HEK293 (cell line): Measurements from ENCODE around the gene ZMYM5.

ENCODE experiments used
- CTCF ChIA-PET: fragments of 350-600 bp; formaldehyde crosslinking; extraction: SDS; loops from one replicate; lab custom pipeline; 2021; ENCODE audit warnings: antibody characterized with exemption; lab: Yijun Ruan, JAX
- POLR2A ChIA-PET: fragments of 300-600 bp; formaldehyde crosslinking; extraction: SDS; loops from one replicate; lab custom pipeline; 2020; ENCODE audit warnings: antibody characterized with exemption, inconsistent platforms; lab: Yijun Ruan, JAX
- H3K27ac ChIP-seq: fragments of 200-500 bp; sonication (Bioruptor generic); 2 replicates; pipeline ENCODE4 v1.5.1; 2014; ENCODE audit warnings: low read depth, low read length, control low read depth, inconsistent platforms; ENCODE audit errors: extremely low read depth
- H3K36me3 ChIP-seq, 2 experiments: fragments of 200-500 bp in 1 of 2; sonication (Bioruptor generic) in 1 of 2; 1 replicate in 1 of 2; 2 replicates in 1 of 2; pipeline ENCODE4 v1.5.1; 2014 to 2017; ENCODE audit warnings: inconsistent platforms in 2 of 2, low read length in 2 of 2; ENCODE audit not compliant: control insufficient read depth in 2 of 2, insufficient read depth in 1 of 2
- H3K4me1 ChIP-seq: fragments of 200-500 bp; sonication (Bioruptor generic); 2 replicates; pipeline ENCODE4 v1.5.1; 2014; ENCODE audit warnings: mild to moderate bottlenecking, low read length, inconsistent platforms; ENCODE audit not compliant: control insufficient read depth, insufficient read depth
- H3K4me3 ChIP-seq: 2 replicates; pipeline ENCODE4 v1.5.1; 2011; ENCODE audit warnings: low read depth, mild to moderate bottlenecking, control low read depth, low read length, moderate library complexity
- H3K9me3 ChIP-seq: fragments of 200-500 bp; sonication (Bioruptor generic); 2 replicates; pipeline ENCODE4 v1.5.1; 2014; ENCODE audit warnings: low read depth, low read length, inconsistent platforms; ENCODE audit not compliant: control insufficient read depth, insufficient read depth
- GLIS1 ChIP-seq: fragments of 450-650 bp; formaldehyde crosslinking; IDR thresholded peaks from 2 replicates; pipeline ENCODE4 v1.5.1; 2016; ENCODE audit warnings: missing biosample characterization, missing genetic modification characterization
- HOXD13 ChIP-seq: sonication (generic); formaldehyde crosslinking; IDR thresholded peaks from 2 replicates; pipeline ENCODE4 v1.8.0; 2022; ENCODE audit warnings: missing genetic modification reagents, borderline replicate concordance
- SP7 ChIP-seq: fragments of 450-650 bp; formaldehyde crosslinking; IDR thresholded peaks from 2 replicates; pipeline ENCODE4 v1.5.1; 2016; ENCODE audit warnings: missing biosample characterization, missing genetic modification characterization
- WT1 ChIP-seq: fragments of 450-650 bp; formaldehyde crosslinking; IDR thresholded peaks from 2 replicates; pipeline ENCODE4 v1.5.1; 2016; ENCODE audit warnings: missing biosample characterization, missing genetic modification characterization
- ZBTB21 ChIP-seq: fragments of 450-650 bp; formaldehyde crosslinking; IDR thresholded peaks from 2 replicates; pipeline ENCODE4 v1.5.1; 2017; ENCODE audit warnings: missing biosample characterization, missing genetic modification characterization
- ZBTB8A ChIP-seq: fragments of 450-650 bp; formaldehyde crosslinking; IDR thresholded peaks from 2 replicates; pipeline ENCODE4 v1.5.1; 2016; ENCODE audit warnings: missing biosample characterization, missing genetic modification characterization
- ZNF114 ChIP-seq: fragments of 450-650 bp; formaldehyde crosslinking; IDR thresholded peaks from 2 replicates; pipeline ENCODE4 v1.5.0; 2017; ENCODE audit warnings: missing biosample characterization, missing genetic modification characterization
- ZNF138 ChIP-seq: fragments of 450-650 bp; formaldehyde crosslinking; IDR thresholded peaks from 2 replicates; pipeline ENCODE4 v1.5.1; 2016; ENCODE audit warnings: missing biosample characterization, missing genetic modification characterization, borderline replicate concordance
- ZNF155 ChIP-seq: fragments of 450-650 bp; formaldehyde crosslinking; IDR thresholded peaks from 2 replicates; pipeline ENCODE4 v1.5.1; 2016; ENCODE audit warnings: missing biosample characterization, missing genetic modification characterization
- ZNF394 ChIP-seq: fragments of 450-650 bp; formaldehyde crosslinking; IDR thresholded peaks from 2 replicates; pipeline ENCODE4 v1.5.1; 2016; ENCODE audit warnings: missing biosample characterization, missing genetic modification characterization, mild to moderate bottlenecking, moderate library complexity, borderline replicate concordance
- ZNF501 ChIP-seq: fragments of 450-650 bp; formaldehyde crosslinking; IDR thresholded peaks from 2 replicates; pipeline ENCODE4 v1.5.1; 2016; ENCODE audit warnings: missing biosample characterization, missing genetic modification characterization
- ZNF548 ChIP-seq: fragments of 450-650 bp; formaldehyde crosslinking; IDR thresholded peaks from 2 replicates; pipeline ENCODE4 v1.5.1; 2016; ENCODE audit warnings: missing biosample characterization, missing genetic modification characterization
- ZNF560 ChIP-seq: fragments of 450-650 bp; formaldehyde crosslinking; IDR thresholded peaks from 2 replicates; pipeline ENCODE4 v1.5.1; 2017; ENCODE audit warnings: missing biosample characterization, missing genetic modification characterization, borderline replicate concordance
- ZNF585B ChIP-seq: fragments of 450-650 bp; formaldehyde crosslinking; IDR thresholded peaks from 2 replicates; pipeline ENCODE4 v1.5.1; 2016; ENCODE audit warnings: missing biosample characterization, missing genetic modification characterization
- ZNF792 ChIP-seq: fragments of 450-650 bp; formaldehyde crosslinking; IDR thresholded peaks from 2 replicates; pipeline ENCODE4 v1.5.1; 2016; ENCODE audit warnings: missing biosample characterization, missing genetic modification characterization
- ZNF837 ChIP-seq: fragments of 450-650 bp; formaldehyde crosslinking; IDR thresholded peaks from 2 replicates; pipeline ENCODE4 v1.5.1; 2016; ENCODE audit warnings: missing biosample characterization, missing genetic modification characterization
- TF ChIP-seq, protein P1 (sequence below): fragments of 450-650 bp; formaldehyde crosslinking; IDR thresholded peaks from 2 replicates; pipeline ENCODE4 v1.5.1; 2016; ENCODE audit warnings: missing biosample characterization, missing genetic modification characterization
- TF ChIP-seq, protein P2 (sequence below): fragments of 450-650 bp; formaldehyde crosslinking; IDR thresholded peaks from 2 replicates; pipeline ENCODE4 v1.5.1; 2016; ENCODE audit warnings: missing biosample characterization, missing genetic modification characterization
- TF ChIP-seq, protein P3 (sequence below): fragments of 450-650 bp; formaldehyde crosslinking; IDR thresholded peaks from 2 replicates; pipeline ENCODE4 v1.5.1; 2016; ENCODE audit warnings: missing biosample characterization, missing genetic modification characterization
- TF ChIP-seq, protein P4 (sequence below): fragments of 450-650 bp; formaldehyde crosslinking; IDR thresholded peaks from 2 replicates; pipeline ENCODE4 v1.5.1; 2016; ENCODE audit warnings: missing biosample characterization, missing genetic modification characterization

The ZMYM5 gene

DNA sequence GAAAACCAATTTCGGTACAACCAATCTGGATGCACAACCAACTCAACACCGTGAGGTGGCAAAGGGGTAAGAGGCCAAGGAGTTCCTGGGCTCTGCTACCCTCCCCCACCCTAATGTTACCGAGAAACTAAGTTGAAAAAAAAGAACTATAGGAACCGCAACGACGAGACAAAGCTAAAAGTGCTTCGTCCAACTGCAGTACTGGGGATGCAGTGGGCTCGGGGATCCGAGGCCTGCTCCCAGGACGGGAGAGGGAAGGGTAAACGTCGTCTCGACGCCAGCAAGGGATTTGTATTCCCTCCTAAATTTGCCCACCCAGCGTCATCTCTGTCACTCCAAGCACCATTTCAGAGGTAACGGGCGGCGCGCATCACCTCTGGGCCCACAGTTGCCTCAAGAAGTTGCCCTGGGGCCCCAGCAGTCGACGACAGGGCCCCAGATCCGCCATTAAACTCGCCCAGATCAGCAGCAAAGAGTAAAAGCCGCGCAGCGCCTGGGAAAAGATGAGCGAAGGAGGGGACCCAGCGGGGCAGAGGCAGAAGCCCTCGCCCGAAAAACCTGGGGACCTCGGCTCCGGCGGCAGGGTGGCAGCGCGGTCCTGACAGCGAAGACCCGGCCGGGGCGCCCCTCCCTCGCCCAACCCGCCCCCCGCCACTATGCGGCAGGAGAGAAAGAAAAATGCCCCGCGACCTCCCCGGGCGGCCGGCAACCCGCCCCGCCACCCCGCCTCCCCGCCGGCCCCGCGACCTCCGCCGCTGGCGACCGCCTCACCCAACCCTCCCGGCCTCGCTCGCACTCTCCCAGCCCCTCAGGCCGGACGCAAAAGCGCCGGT lies 752 bp downstream of the ZMYM5 start (continued):
- TF ChIP-seq SP7 (tag by site-specific recombination) (0 out of 2 replicates have a peak, but pooled peaks have one; percentile 10), ZBTB8A (tag by site-specific recombination) (peak; percentile 56), ZNF501 (tag by site-specific recombination) (no peak)

DNA sequence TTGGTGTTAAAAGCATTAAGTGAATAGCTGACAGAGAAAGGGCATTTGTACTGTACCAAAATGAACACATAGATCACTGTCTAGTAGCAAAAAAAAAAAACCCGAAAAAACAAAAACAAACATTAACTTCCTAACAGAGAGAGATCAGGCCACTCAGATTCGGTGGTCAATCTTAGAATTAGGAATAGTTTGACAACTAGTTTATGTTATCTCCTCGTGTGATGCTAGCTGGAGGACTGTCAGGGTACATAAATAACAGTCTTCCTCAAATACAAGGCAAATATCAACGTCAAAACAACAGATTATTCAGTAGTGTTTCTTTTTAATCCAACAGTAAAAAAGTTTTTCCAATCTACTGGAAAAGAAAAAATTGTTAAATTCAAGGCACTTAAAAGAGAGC lies 1.7 kb downstream of the ZMYM5 start:
- ChIA-PET POLR2A (interaction anchor here (1.6 kb wide), 1 partner anchor 98 kb away, joined by 4 read pairs; no protein-coding TSS in a partner anchor), CTCF (interaction anchor here (0.6 to 1.4 kb wide), 3 partner anchors 41 to 107 kb away, joined by 3 to 7 read pairs (median 3); no protein-coding TSS in a partner anchor)
- Histone ChIP-seq H3K36me3 (peaks cover 14 to 35% of the 10 kb centered on the region in 2 experiments; a peak in 2 of 3 replicates), H3K9me3 (no peaks in the 10 kb centered on the region), H3K27ac (0 out of 2 replicates have a peak overlapping the region, but pooled peaks have one; percentile 89), H3K4me3 (peak overlapping the region; percentile 61), H3K4me1 (0 out of 2 replicates have a peak, but pooled peaks cover 3% of the 10 kb centered on the region)
- TF ChIP-seq ZNF560 (tag by site-specific recombination) = no peak
- no peak for TF ChIP-seq HOXD13 (CRISPR knock-in tag)
- TF ChIP-seq ZNF792 (tag by site-specific recombination) = no peak
- TF ChIP-seq, protein P1, sequence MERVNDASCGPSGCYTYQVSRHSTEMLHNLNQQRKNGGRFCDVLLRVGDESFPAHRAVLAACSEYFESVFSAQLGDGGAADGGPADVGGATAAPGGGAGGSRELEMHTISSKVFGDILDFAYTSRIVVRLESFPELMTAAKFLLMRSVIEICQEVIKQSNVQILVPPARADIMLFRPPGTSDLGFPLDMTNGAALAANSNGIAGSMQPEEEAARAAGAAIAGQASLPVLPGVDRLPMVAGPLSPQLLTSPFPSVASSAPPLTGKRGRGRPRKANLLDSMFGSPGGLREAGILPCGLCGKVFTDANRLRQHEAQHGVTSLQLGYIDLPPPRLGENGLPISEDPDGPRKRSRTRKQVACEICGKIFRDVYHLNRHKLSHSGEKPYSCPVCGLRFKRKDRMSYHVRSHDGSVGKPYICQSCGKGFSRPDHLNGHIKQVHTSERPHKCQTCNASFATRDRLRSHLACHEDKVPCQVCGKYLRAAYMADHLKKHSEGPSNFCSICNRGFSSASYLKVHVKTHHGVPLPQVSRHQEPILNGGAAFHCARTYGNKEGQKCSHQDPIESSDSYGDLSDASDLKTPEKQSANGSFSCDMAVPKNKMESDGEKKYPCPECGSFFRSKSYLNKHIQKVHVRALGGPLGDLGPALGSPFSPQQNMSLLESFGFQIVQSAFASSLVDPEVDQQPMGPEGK = no peak
- no peak for TF ChIP-seq ZNF585B (tag by site-specific recombination)

DNA sequence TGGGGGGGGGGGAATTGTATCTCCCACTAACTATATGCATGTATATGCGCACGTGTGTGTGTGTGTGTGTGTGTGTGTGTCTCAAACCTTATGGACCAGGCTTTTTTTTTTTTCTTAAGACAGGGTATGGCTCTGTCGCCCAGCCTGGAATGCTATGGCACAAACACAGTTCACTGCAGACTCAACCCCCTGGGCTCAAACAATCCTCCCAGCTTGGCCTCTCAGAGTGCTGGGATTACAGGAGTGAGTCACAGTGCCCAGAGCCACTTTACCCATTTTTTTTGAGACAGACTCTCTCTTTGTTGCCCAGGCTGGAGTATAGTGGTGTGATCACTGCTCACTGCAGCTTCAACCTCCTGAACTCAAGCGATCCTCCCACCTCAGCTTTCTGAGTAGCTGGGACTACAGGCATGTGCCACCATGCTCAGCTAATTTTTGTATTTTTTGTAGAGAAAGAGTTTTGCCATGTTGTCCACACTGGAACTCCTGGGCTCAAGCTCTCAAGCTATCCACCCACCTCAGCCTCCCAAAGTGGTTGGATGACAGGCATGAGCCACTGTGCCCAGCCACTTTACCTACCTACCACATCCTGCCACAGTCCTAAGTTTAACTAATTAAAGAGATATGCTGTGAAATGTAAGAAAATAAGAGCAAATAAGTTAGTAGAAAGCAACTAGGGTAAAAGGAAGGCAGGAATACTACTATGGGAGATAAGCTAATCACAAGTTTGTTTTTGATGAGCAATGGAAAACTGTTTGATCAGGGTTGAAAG lies 2.4 kb downstream of the ZMYM5 start:
- Histone ChIP-seq H3K36me3 (peaks cover 14 to 40% of the 10 kb centered on the region in 2 experiments; a peak in 2 of 3 replicates), H3K27ac (no peak overlapping the region), H3K4me1 (0 out of 2 replicates have a peak, but pooled peaks cover 3% of the 10 kb centered on the region), H3K9me3 (no peaks in the 10 kb centered on the region), H3K4me3 (no peak overlapping the region; the same call in 1 of the 2 replicates)
- CTCF ChIA-PET = interaction anchor here (0.6 to 1.4 kb wide), 4 partner anchors 8 to 107 kb away, joined by 3 to 11 read pairs (median 5); no protein-coding TSS in a partner anchor
- POLR2A ChIA-PET = interaction anchor here (0.6 to 1.6 kb wide), 2 partner anchors 18 to 99 kb away, joined by 4 to 6 read pairs; no protein-coding TSS in a partner anchor
- TF ChIP-seq ZNF114 (tag by site-specific recombination) (no peak), ZBTB21 (no peak), ZNF548 (no peak), GLIS1 (tag by site-specific recombination) (peak; percentile 51; the same call in 1 of the 2 replicates), ZNF837 (tag by site-specific recombination) (no peak), WT1 (tag by site-specific recombination) (no peak), ZNF394 (tag by site-specific recombination) (peak; percentile 28; the same call in 1 of the 2 replicates), ZNF138 (tag by site-specific recombination) (no peak), ZNF155 (tag by site-specific recombination) (no peak)
- TF ChIP-seq, protein P2, sequence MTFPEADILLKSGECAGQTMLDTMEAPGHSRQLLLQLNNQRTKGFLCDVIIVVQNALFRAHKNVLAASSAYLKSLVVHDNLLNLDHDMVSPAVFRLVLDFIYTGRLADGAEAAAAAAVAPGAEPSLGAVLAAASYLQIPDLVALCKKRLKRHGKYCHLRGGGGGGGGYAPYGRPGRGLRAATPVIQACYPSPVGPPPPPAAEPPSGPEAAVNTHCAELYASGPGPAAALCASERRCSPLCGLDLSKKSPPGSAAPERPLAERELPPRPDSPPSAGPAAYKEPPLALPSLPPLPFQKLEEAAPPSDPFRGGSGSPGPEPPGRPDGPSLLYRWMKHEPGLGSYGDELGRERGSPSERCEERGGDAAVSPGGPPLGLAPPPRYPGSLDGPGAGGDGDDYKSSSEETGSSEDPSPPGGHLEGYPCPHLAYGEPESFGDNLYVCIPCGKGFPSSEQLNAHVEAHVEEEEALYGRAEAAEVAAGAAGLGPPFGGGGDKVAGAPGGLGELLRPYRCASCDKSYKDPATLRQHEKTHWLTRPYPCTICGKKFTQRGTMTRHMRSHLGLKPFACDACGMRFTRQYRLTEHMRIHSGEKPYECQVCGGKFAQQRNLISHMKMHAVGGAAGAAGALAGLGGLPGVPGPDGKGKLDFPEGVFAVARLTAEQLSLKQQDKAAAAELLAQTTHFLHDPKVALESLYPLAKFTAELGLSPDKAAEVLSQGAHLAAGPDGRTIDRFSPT (tag by site-specific recombination) = no peak
- TF ChIP-seq, protein P3, sequence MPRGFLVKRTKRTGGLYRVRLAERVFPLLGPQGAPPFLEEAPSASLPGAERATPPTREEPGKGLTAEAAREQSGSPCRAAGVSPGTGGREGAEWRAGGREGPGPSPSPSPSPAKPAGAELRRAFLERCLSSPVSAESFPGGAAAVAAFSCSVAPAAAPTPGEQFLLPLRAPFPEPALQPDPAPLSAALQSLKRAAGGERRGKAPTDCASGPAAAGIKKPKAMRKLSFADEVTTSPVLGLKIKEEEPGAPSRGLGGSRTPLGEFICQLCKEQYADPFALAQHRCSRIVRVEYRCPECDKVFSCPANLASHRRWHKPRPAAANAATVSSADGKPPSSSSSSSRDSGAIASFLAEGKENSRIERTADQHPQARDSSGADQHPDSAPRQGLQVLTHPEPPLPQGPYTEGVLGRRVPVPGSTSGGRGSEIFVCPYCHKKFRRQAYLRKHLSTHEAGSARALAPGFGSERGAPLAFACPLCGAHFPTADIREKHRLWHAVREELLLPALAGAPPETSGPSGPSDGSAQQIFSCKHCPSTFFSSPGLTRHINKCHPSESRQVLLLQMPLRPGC (tag by site-specific recombination) = no peak
- TF ChIP-seq, protein P4, sequence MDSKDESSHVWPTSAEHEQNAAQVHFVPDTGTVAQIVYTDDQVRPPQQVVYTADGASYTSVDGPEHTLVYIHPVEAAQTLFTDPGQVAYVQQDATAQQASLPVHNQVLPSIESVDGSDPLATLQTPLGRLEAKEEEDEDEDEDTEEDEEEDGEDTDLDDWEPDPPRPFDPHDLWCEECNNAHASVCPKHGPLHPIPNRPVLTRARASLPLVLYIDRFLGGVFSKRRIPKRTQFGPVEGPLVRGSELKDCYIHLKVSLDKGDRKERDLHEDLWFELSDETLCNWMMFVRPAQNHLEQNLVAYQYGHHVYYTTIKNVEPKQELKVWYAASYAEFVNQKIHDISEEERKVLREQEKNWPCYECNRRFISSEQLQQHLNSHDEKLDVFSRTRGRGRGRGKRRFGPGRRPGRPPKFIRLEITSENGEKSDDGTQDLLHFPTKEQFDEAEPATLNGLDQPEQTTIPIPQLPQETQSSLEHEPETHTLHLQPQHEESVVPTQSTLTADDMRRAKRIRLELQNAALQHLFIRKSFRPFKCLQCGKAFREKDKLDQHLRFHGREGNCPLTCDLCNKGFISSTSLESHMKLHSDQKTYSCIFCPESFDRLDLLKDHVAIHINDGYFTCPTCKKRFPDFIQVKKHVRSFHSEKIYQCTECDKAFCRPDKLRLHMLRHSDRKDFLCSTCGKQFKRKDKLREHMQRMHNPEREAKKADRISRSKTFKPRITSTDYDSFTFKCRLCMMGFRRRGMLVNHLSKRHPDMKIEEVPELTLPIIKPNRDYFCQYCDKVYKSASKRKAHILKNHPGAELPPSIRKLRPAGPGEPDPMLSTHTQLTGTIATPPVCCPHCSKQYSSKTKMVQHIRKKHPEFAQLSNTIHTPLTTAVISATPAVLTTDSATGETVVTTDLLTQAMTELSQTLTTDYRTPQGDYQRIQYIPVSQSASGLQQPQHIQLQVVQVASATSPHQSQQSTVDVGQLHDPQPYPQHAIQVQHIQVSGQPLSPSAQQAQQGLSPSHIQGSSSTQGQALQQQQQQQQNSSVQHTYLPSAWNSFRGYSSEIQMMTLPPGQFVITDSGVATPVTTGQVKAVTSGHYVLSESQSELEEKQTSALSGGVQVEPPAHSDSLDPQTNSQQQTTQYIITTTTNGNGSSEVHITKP = no peak
